ENCODE measurements around the gene MTMR2. TPM values are rescaled to one million over a fixed set of nuclear protein-coding genes. Genes with fewer than 3 reads are reported as not detected.
"Not testable (repeated sequence)": the region's sequence is repeated elsewhere in the genome, so short reads cannot be mapped to it uniquely, and the experiment has no call there.

MTMR2 gene
- total RNA-seq, 3 donors from 2014 or later (not counting 1 experiment from before 2014, with no cell fraction given), result 21.7 to 22.5 (median 21.8) TPM

- H3K36me3 ChIP-seq (ENCODE audit: control insufficient read depth, insufficient read depth, low read length), result peaks cover 11% of the 10 kb centered on the region
- DNase-seq; ATAC-seq; H3K9me3 Mint-ChIP-seq; H3K36me3 Mint-ChIP-seq; intact Hi-C loops (cut with micrococcal nuclease); H3K9me3 ChIP-seq (ENCODE audit: control insufficient read depth, insufficient read depth, low read length); H3K27ac Mint-ChIP-seq; H3K4me3 ChIP-seq (ENCODE audit: low read length); H3K27ac ChIP-seq (ENCODE audit: low read length); H3K27me3 ChIP-seq (ENCODE audit: control insufficient read depth, insufficient read depth, low read length); H3K4me1 ChIP-seq (ENCODE audit: control insufficient read depth, insufficient read depth, low read length); H3K27me3 Mint-ChIP-seq (ENCODE audit: low read depth in 2 of 2); H3K4me3 Mint-ChIP-seq: not testable (repeated sequence)
- 99% methylated on average over 6 of the region's 6 CpGs for WGBS (ENCODE audit: insufficient coverage)
- H3K4me1 Mint-ChIP-seq, result peaks cover 6 to 12% of the 10 kb centered on the region in 2 donors
These were observed 117.4 kb downstream of the MTMR2 start for GRCh38 chr11:95806464-95806863.

GRCh38 chr11:95805869-95806268 lies 118.0 kb downstream of the MTMR2 start:
- 89% methylated on average over 1 of the region's 2 CpGs for WGBS (ENCODE audit: insufficient coverage)
- ATAC-seq (peak in 1 of 3 donors; percentile 40), DNase-seq (no peak)
- Histone ChIP-seq H3K36me3 (ENCODE audit: control insufficient read depth, insufficient read depth, low read length) (peaks cover 15% of the 10 kb centered on the region), H3K4me1 (ENCODE audit: control insufficient read depth, insufficient read depth, low read length) (no peaks in the 10 kb centered on the region), H3K27me3 (ENCODE audit: control insufficient read depth, insufficient read depth, low read length) (no peaks in the 10 kb centered on the region), H3K4me3 (ENCODE audit: low read length) (no peak overlapping the region), H3K9me3 (ENCODE audit: control insufficient read depth, insufficient read depth, low read length) (no peaks in the 10 kb centered on the region), H3K27ac (ENCODE audit: low read length) (no peak overlapping the region)
- Mint-ChIP-seq H3K36me3 (no peaks in the 10 kb centered on the region), H3K4me3 (peak overlapping the region; percentile 50), H3K27me3 (ENCODE audit: low read depth in 2 of 2) (no peaks in the 10 kb centered on the region), H3K9me3 (no peaks in the 10 kb centered on the region), H3K4me1 (peaks cover 6 to 12% of the 10 kb centered on the region in 2 donors), H3K27ac (peak overlapping the region in 1 of 2 donors; percentile 65)
- intact Hi-C loops (cut with micrococcal nuclease), result no loop called here
- TF ChIP-seq CTCF (IDR thresholded peaks at IDR 0.05), result no peak

- no peaks in the 10 kb centered on the region for H3K27me3 ChIP-seq (ENCODE audit: control insufficient read depth, insufficient read depth, low read length)
- DNase-seq (no peak), ATAC-seq (no peak)
- Mint-ChIP-seq H3K27ac (no peak overlapping the region), H3K36me3 (no peaks in the 10 kb centered on the region), H3K9me3 (no peaks in the 10 kb centered on the region), H3K27me3 (ENCODE audit: low read depth in 2 of 2) (no peaks in the 10 kb centered on the region), H3K4me3 (no peak overlapping the region), H3K4me1 (peaks cover 6 to 12% of the 10 kb centered on the region in 2 donors)
- no peak overlapping the region for H3K27ac ChIP-seq (ENCODE audit: low read length)
- no peaks in the 10 kb centered on the region for H3K4me1 ChIP-seq (ENCODE audit: control insufficient read depth, insufficient read depth, low read length)
- H3K4me3 ChIP-seq (ENCODE audit: low read length), result no peak overlapping the region
- peaks cover 28% of the 10 kb centered on the region for H3K36me3 ChIP-seq (ENCODE audit: control insufficient read depth, insufficient read depth, low read length)
- no peaks in the 10 kb centered on the region for H3K9me3 ChIP-seq (ENCODE audit: control insufficient read depth, insufficient read depth, low read length)
- intact Hi-C loops (cut with micrococcal nuclease), result no loop called here
- TF ChIP-seq CTCF (IDR thresholded peaks at IDR 0.05), result no peak
- WGBS (ENCODE audit: insufficient coverage), result no CpG with 5 or more reads among the region's 2 CpGs
These were observed 119.9 kb downstream of the MTMR2 start for GRCh38 chr11:95803973-95804372.

- Histone ChIP-seq H3K27ac (ENCODE audit: low read length) (no peak overlapping the region), H3K27me3 (ENCODE audit: control insufficient read depth, insufficient read depth, low read length) (no peaks in the 10 kb centered on the region), H3K9me3 (ENCODE audit: control insufficient read depth, insufficient read depth, low read length) (no peaks in the 10 kb centered on the region), H3K36me3 (ENCODE audit: control insufficient read depth, insufficient read depth, low read length) (peaks cover 28% of the 10 kb centered on the region), H3K4me1 (ENCODE audit: control insufficient read depth, insufficient read depth, low read length) (no peaks in the 10 kb centered on the region), H3K4me3 (ENCODE audit: low read length) (no peak overlapping the region)
- peak overlapping the region; percentile 4 to 9 for H3K27ac Mint-ChIP-seq
- peak; percentile 60 to 96 (median 73) for ATAC-seq
- 45% methylated on average over 1 of the region's 1 CpG for WGBS (ENCODE audit: insufficient coverage)
- peaks cover 6 to 12% of the 10 kb centered on the region in 2 donors for H3K4me1 Mint-ChIP-seq
- no peaks in the 10 kb centered on the region for H3K9me3 Mint-ChIP-seq
- no peak for DNase-seq
- intact Hi-C loops (cut with micrococcal nuclease), result no loop called here
- no peak overlapping the region for H3K4me3 Mint-ChIP-seq
- TF ChIP-seq CTCF (IDR thresholded peaks at IDR 0.05), result no peak
- no peaks in the 10 kb centered on the region for H3K27me3 Mint-ChIP-seq (ENCODE audit: low read depth in 2 of 2)
- H3K36me3 Mint-ChIP-seq, result no peaks in the 10 kb centered on the region
These were observed 121.1 kb downstream of the MTMR2 start for GRCh38 chr11:95802806-95803205.

Measured in natural killer cell (primary cell).